Kasumi-1 (cell line): ENCODE measurements around the gene PPP3R1.

ENCODE experiments used
- DNase-seq, 2 experiments: peaks; one replicate each; lab custom pipeline; 2025; lab: John Stamatoyannopoulos, UW

PPP3R1 gene

GRCh38 chr2:68234405-68234804, 17.9 kb downstream of the PPP3R1 start:
- no peak for DNase-seq

GRCh38 chr2:68231061-68231372, 21.3 kb downstream of the PPP3R1 start:
- no peak for DNase-seq

- peak; percentile 17 to 24 for DNase-seq
Measured at GRCh38 chr2:68230241-68231060, 21.9 kb downstream of the PPP3R1 start.

GRCh38 chr2:68226794-68227193, 25.5 kb downstream of the PPP3R1 start:
- DNase-seq = no peak

- DNase-seq = peak; percentile 76 to 83
Measured at GRCh38 chr2:68225119-68225632, 27.2 kb downstream of the PPP3R1 start.

- no peak for DNase-seq
Measured at GRCh38 chr2:68223419-68223818, 28.9 kb downstream of the PPP3R1 start.

GRCh38 chr2:68222287-68222686, 30.0 kb downstream of the PPP3R1 start:
- DNase-seq = no peak

GRCh38 chr2:68218343-68218901, 33.9 kb downstream of the PPP3R1 start:
- no peak for DNase-seq

- no peak for DNase-seq
Measured at GRCh38 chr2:68217729-68218128, 34.6 kb downstream of the PPP3R1 start.

- DNase-seq = no peak
Measured at GRCh38 chr2:68216454-68217310, 35.6 kb downstream of the PPP3R1 start.

- DNase-seq = no peak
Measured at GRCh38 chr2:68214381-68214780, 38.0 kb downstream of the PPP3R1 start.

- DNase-seq = peak in 1 of 2 experiments; percentile 9
Measured at GRCh38 chr2:68206793-68207192, 45.5 kb downstream of the PPP3R1 start.

GRCh38 chr2:68203587-68203986, 48.7 kb downstream of the PPP3R1 start:
- no peak for DNase-seq

- DNase-seq = no peak
Measured at GRCh38 chr2:68200157-68200787, 52.1 kb downstream of the PPP3R1 start.

- peak; percentile 53 to 77 for DNase-seq
Measured at GRCh38 chr2:68196120-68196716, 56.1 kb downstream of the PPP3R1 start.

GRCh38 chr2:68195096-68195495, 57.2 kb downstream of the PPP3R1 start:
- no peak for DNase-seq

- DNase-seq = no peak
Measured at GRCh38 chr2:68193787-68194372, 58.5 kb downstream of the PPP3R1 start.

GRCh38 chr2:68193144-68193543, 59.2 kb downstream of the PPP3R1 start:
- no peak for DNase-seq

- DNase-seq = no peak
Measured at GRCh38 chr2:68190991-68191731, 61.2 kb downstream of the PPP3R1 start.

GRCh38 chr2:68189991-68190784, 62.1 kb downstream of the PPP3R1 start:
- no peak for DNase-seq
